Stimulated activated CD8-positive, alpha-beta memory T cell treated with anti-CD3 and anti-CD28 coated beads, Interleukin-4, amount 100 ng/mL, for 1 hour (primary cell): ENCODE results near the gene SLC6A11.

ENCODE experiments used
- DNase-seq, 2 donors: peaks; one replicate each; pipeline ENCODE4 v3.0.0-alpha.2; 2020; ENCODE audit warnings: low read depth in 2 of 2, low spot score in 1 of 2

SLC6A11 gene

DNA sequence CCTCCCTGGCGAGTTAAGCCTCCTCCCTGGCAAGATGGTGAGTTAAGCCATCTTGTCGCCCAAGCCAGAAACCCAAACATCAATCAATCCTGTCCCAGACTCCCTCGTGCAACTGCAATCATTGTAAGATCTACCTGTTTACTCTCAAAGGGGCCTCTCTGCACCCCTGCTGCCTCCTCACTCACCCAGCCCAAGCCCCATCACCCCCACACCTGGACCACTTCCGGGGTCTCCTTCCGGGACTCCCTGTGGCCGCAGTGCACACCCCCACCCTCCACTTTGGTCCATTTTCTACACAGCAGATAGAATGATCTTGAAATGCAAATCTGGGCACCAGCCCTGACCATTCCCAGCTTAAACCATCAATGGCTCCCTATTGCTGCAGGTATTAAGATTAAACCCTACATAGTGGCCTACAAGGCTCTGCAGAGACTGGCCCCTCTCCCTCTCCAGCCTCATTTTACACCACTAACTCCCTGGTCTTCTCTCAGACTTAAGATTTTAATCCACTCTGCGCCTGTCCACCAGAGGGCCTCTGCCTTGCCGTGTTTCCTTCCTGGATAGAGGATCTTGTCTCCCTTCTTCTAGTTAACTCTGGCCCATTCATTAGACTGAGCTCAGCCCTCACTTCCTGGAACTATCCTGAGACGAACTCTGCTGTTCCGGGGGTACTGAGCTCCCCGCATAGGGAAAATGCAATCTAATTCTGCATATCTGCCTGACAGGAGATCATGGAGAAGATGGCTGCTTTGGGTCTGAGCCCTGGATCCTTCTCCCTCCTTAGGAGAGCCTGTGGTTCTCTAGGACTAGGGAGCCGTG is 134.7 kb downstream of the SLC6A11 start:
- DNase-seq = no peak

DNA sequence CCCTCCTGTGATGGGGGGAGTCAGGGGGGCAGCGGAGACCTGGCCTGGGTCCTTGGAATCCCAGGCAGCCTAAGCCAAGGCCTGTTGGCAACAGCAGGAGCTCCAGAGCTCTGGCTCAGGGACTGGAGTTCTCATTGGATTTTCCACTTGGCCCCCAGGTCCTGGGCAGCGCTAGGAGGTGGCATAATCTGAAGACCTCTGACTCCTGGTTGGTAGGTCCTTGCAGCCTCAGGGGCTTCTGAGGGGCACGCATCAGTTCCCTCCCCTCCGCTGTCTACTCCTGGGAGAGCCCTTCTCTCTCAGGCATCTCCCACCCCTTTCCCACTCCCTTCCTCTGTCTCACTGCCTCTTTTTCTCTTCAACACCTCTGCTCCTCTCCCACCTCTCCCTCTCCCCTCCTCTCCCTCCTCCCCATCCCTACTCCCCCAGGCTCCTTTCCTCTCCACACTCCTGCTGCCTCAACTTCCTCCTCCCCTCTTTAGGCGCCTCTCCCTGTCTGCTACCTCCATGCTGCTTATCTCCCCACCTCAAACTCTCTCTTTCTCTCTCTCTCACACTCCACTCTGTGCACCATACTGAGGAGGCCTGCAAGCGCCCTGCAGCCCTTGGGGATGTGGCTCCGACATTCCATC is 135.4 kb downstream of the SLC6A11 start:
- DNase-seq = no peak

DNA sequence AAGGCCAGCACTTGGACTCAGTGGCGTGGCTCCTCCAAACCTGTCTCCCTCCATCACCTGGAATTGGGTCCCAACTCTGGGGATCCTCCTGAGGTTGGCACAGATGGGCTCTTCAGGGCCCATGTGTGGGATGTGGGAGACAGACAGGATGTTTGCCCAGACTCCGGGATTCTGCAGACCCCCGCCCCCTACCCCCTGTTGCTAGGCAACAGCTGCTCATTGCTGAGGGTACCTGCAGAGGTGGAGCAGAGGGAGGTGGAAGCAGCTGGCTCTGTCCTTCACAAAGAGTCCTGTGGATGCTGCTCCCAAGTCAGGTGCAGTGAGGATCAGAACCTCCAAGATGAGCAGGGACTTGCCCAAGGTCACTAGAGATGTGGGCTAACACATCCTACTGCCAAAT is 136.5 kb downstream of the SLC6A11 start:
- DNase-seq = no peak

DNA sequence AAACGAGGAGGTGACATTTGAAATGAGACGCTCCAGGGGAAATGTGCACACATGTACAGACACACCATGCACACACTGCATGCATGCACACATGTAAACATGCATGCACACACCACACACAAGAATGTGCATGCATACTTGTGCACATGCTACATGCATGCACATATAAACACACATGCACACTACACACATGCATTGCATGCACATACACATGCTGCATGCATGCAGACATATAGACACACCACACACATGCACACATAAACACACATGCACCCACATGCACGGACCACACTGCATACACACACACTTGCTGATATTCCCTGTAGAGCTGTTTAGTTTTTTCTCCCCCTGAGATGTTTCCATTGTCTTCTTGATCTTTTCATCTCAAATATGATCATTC is 138.7 kb downstream of the SLC6A11 start:
- DNase-seq = no peak

GRCh38 chr3:10955711-10956453 is 139.9 kb downstream of the SLC6A11 start:
- no peak for DNase-seq

GRCh38 chr3:10956531-10956930 is 140.5 kb downstream of the SLC6A11 start:
- no peak for DNase-seq

- DNase-seq = no peak
Measured at GRCh38 chr3:10956986-10957385, 141.0 kb downstream of the SLC6A11 start.

DNA sequence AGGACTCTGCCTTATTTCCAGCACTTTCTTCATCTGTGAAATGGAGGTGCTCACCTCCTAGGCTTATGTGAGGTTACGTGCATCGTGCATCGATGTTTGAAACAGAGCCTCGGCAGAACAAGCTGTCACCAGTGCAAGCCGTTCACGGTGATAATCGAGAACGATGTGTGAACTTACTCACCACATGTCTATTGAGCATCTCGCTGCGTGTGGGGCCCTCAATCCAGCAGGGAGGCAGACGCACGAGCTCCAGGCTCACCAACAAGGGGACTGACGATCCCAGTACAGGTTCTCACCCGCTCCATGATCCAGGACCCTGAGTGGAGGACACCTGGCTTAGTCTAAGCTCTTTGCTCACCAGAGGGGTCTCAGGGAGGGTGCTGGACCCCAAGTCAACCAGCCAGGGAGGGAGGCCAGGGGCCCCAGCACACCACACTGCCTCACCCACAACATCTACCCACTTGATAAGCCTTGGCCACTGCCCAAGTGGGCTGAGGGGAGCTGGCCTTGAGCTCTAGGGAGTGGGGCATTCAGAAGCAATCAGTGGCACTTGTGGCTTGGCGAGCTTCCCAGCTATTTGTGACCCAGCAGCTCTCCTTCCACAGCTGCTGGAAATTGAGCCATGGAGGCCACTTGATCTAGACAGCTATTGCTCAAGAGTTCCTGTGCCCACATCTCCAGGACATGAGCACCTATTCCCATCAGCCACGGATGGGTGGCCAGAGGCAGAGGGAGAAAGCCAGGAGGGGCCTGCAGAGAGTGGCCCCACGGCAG is 142.1 kb downstream of the SLC6A11 start:
- DNase-seq = no peak

GRCh38 chr3:10960255-10960654 is 144.2 kb downstream of the SLC6A11 start:
- no peak for DNase-seq

- no peak for DNase-seq
Measured at GRCh38 chr3:10961921-10962320, 145.9 kb downstream of the SLC6A11 start.

- DNase-seq = no peak
Measured at GRCh38 chr3:10962481-10963036, 146.5 kb downstream of the SLC6A11 start.

- no peak for DNase-seq
Measured at GRCh38 chr3:10964537-10965167, 148.6 kb downstream of the SLC6A11 start.

- no peak for DNase-seq
Measured at GRCh38 chr3:10968401-10968800, 152.4 kb downstream of the SLC6A11 start.

- DNase-seq = no peak
Measured at GRCh38 chr3:10970306-10970960, 154.4 kb downstream of the SLC6A11 start.

DNA sequence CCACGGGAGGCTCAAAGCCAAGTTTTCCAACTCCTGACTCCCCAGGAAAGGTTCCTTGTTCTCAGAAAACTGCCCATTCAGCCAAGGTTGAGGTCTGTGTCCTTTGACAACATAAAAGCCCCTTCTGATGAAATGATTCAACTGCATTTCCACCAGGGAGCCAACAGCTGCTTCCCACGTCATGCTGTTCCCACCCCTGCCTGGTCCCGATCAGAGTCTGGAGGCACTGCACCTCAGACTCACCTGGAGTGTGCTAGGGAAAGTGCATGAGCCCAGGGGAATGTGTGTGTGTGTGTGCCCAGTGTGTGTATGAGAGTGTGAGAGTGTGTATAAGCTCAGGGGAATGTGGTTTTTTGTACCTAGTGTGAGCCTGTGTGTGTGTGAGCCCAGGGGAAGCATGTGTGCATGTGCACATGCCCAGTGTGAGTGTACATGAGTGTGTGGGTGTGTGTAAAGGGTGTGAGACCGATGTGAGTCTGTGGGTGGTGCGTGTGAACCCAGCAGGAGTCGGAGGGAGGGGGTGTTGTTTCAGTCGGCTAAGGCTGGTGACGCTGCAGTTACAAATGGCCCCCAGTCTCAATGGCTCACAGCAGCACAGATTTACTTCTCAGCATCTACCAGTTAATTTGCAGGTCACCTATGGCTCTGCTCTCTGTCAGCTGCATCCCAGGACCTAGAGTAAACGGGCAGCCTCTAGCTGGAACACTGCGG is 156.2 kb downstream of the SLC6A11 start:
- DNase-seq = no peak

GRCh38 chr3:10973046-10973595 is 157.1 kb downstream of the SLC6A11 start:
- DNase-seq = no peak

DNA sequence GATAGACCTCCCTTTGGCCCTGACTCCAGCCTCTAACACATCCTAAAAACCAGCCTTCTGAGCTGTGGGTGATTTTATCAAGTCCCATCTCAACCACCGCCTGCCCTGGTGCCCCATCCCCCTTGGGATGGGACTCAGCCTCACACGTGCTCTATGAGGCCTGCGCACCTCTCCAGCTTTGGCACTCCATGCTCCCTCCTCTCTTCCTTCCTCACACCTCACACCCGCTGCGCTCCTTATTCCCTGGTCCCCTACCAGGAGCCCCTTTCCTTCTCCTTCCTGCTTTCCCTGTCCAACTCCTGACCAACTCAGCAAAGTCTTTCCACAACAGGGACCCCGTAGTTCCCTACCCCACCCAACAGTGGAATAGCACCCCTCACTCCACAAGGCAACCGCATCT is 158.1 kb downstream of the SLC6A11 start:
- no peak for DNase-seq

DNA sequence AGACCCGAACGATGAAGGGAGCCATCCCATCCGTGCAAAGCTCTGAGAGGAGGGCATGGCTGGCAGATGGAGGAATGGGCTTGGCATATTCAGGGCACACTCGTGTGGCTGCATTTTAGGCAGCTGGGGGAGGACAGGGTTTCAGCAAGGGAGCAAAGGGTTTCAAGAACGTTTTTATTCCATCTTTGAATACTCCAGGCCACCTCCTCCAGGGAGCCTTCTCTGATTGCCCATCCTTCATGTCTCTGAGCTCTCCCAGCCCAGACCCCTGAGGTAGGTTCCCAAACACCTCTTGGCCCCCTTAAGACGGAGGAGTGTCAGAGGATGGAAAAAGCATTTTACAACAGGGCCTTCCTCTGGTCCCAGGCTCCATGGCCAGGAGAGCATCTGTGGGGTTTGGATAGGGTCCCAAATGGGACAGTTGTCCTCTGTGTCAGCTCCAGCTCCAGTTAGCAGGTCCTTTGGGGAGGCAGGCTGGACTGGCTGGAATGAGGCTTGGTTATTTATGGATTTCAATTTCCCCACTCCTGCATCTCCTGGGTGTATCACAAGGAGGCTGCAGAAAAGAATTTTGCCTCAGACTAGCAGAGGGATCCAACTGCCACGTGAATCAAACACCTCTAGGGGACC is 158.8 kb downstream of the SLC6A11 start:
- DNase-seq = no peak
